Mesenchymal stem cell (in vitro differentiated cells and primary cell): ENCODE measurements around the gene A1CF.
A peak's percentile ranks its signal among the peaks of the same experiment; 100 is the strongest.

Experiments used
- DNase-seq: peaks from one replicate; pipeline ENCODE4 v3.0.0-alpha.2; 2013
- H2AFZ ChIP-seq: one replicate; pipeline ENCODE4 v1.6.1; 2013; ENCODE audit warnings: low read depth, mild to moderate bottlenecking, control low read depth, inconsistent platforms, low read length, moderate library complexity
- H2AK5ac ChIP-seq: 2 replicates; pipeline ENCODE4 v1.6.1; 2013; ENCODE audit warnings: low read length, moderate library complexity, mild to moderate bottlenecking, inconsistent platforms; ENCODE audit not compliant: severe bottlenecking
- H2BK120ac ChIP-seq: one replicate; pipeline ENCODE4 v1.6.1; 2013; ENCODE audit warnings: low read depth, mild to moderate bottlenecking, inconsistent platforms, low read length, moderate library complexity
- H2BK12ac ChIP-seq, 2 experiments: one replicate each; pipeline ENCODE4 v1.6.1; 2013; ENCODE audit warnings: inconsistent platforms in 2 of 2, low read length in 2 of 2, mild to moderate bottlenecking in 2 of 2, moderate library complexity in 2 of 2, control low read depth in 1 of 2
- H2BK15ac ChIP-seq: one replicate; pipeline ENCODE4 v1.6.1; 2013; ENCODE audit warnings: mild to moderate bottlenecking, low read depth, inconsistent platforms; ENCODE audit not compliant: poor library complexity, severe bottlenecking
- H2BK5ac ChIP-seq: 2 replicates; pipeline ENCODE4 v1.6.1; 2013; ENCODE audit warnings: low read depth, mild to moderate bottlenecking, low read length, control low read depth, inconsistent platforms; ENCODE audit not compliant: poor library complexity, severe bottlenecking
- H3K14ac ChIP-seq, 2 experiments: one replicate each; pipeline ENCODE4 v1.6.1; 2013; ENCODE audit warnings: inconsistent platforms in 2 of 2, low read length in 2 of 2, control low read depth in 1 of 2, mild to moderate bottlenecking in 1 of 2, moderate library complexity in 1 of 2
- H3K18ac ChIP-seq, 2 experiments: one replicate each; pipeline ENCODE4 v1.6.1; 2013; ENCODE audit warnings: inconsistent platforms in 2 of 2, low read length in 2 of 2, control low read depth in 1 of 2, low read depth in 1 of 2, mild to moderate bottlenecking in 1 of 2
- H3K23ac ChIP-seq, 2 experiments: one replicate each; pipeline ENCODE4 v1.6.1; 2013; ENCODE audit warnings: inconsistent platforms in 2 of 2, low read length in 2 of 2, mild to moderate bottlenecking in 2 of 2, moderate library complexity in 2 of 2, control low read depth in 1 of 2
- H3K27ac ChIP-seq: 2 replicates; pipeline ENCODE4 v1.5.1; 2013; ENCODE audit warnings: mild to moderate bottlenecking, moderate library complexity, low read length, control low read depth, inconsistent platforms; ENCODE audit not compliant: poor library complexity, severe bottlenecking
- H3K27me3 ChIP-seq, 2 experiments: 2 replicates each; pipeline versions ENCODE4 v1.6.1 to v1.7.0; 2013; ENCODE audit warnings: low read length in 2 of 2, mild to moderate bottlenecking in 2 of 2, moderate library complexity in 2 of 2, control low read depth in 1 of 2, inconsistent platforms in 1 of 2; ENCODE audit not compliant: control insufficient read depth in 1 of 2, insufficient read depth in 1 of 2
- H3K36me3 ChIP-seq, 2 experiments: 2 replicates each; pipeline versions ENCODE4 v1.6.1 to v1.7.0; 2013; ENCODE audit warnings: low read length in 2 of 2, control low read depth in 1 of 2, inconsistent platforms in 1 of 2, low read depth in 1 of 2, mild to moderate bottlenecking in 1 of 2; ENCODE audit not compliant: insufficient read depth in 2 of 2, control insufficient read depth in 1 of 2
- H3K4ac ChIP-seq, 2 experiments: one replicate each; pipeline ENCODE4 v1.6.1; 2013; ENCODE audit warnings: inconsistent platforms in 2 of 2, low read length in 2 of 2, mild to moderate bottlenecking in 2 of 2, moderate library complexity in 2 of 2, control low read depth in 1 of 2, low read depth in 1 of 2
- H3K4me1 ChIP-seq: 2 replicates; pipeline ENCODE4 v1.6.1; 2013; ENCODE audit warnings: low read depth, low read length, control low read depth; ENCODE audit not compliant: control insufficient read depth, insufficient read depth
- H3K4me2 ChIP-seq: 2 replicates; pipeline ENCODE4 v1.6.1; 2013; ENCODE audit warnings: low read length, mild to moderate bottlenecking, inconsistent platforms; ENCODE audit not compliant: poor library complexity, severe bottlenecking
- H3K4me3 ChIP-seq, 2 experiments: 2 replicates each; pipeline versions ENCODE4 v1.5.1 to v1.7.0; 2013; ENCODE audit warnings: low read length in 2 of 2, mild to moderate bottlenecking in 2 of 2, control low read depth in 1 of 2, low read depth in 1 of 2; ENCODE audit not compliant: insufficient read depth in 1 of 2
- H3K79me1 ChIP-seq: replicated peaks from 2 replicates; pipeline ENCODE4 v1.6.1; 2013; ENCODE audit warnings: mild to moderate bottlenecking, control low read depth, low read length, inconsistent platforms; ENCODE audit not compliant: poor library complexity, severe bottlenecking
- H3K9ac ChIP-seq: 2 replicates; pipeline ENCODE4 v1.7.0; 2013; ENCODE audit warnings: mild to moderate bottlenecking, low read length, moderate library complexity
- H3K9me3 ChIP-seq: 2 replicates; pipeline ENCODE4 v1.7.0; 2013; ENCODE audit warnings: mild to moderate bottlenecking, low read length; ENCODE audit not compliant: control insufficient read depth
- H4K8ac ChIP-seq: one replicate; pipeline ENCODE4 v1.6.1; 2013; ENCODE audit warnings: inconsistent platforms, mild to moderate bottlenecking, low read length, moderate library complexity
- H4K91ac ChIP-seq: one replicate; pipeline ENCODE4 v1.6.1; 2013; ENCODE audit warnings: mild to moderate bottlenecking, low read length, inconsistent platforms
- WGBS: methylation state at CpG from one replicate; pipeline ENCODE4 v1.1.7; 2013; ENCODE audit warnings: mixed read lengths; 5-methylcytosine and 5-hydroxymethylcytosine counted together

A1CF gene

DNA sequence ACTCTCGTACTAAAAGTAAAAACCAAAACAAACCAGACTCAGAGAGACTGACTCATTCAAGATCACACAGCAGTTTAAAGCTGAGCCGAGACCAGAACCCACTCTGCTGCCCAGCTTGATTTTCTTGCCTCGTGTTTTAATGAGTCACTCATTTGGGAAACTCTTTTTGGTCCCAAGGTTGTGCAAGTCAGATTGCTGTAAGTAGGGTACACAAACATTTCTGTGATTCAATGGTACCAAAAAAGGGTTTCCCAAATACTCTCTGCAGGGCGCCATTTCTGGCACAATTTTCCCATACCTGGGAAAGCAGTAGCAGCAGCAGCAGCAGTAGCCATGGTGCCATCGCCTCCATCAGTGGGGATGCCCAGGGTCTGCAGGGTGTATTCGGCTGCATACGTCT is 75.8 kb downstream of the A1CF start:
- Histone ChIP-seq H3K36me3 (no peaks in the 10 kb centered on the region), H2AK5ac (no peak overlapping the region), H4K8ac (no peak overlapping the region), H2BK12ac (no peak overlapping the region), H3K9ac (peak overlapping the region; percentile 78), H2AFZ (no peak overlapping the region), H3K27ac (no peak overlapping the region), H2BK120ac (no peak overlapping the region), H2BK15ac (no peak overlapping the region), H2BK5ac (no peak overlapping the region), H3K4me3 (no peak overlapping the region), H3K4me1 (peaks cover 2% of the 10 kb centered on the region), H3K4ac (no peak overlapping the region), H3K27me3 (no peaks in the 10 kb centered on the region), H3K23ac (no peak overlapping the region), H4K91ac (no peak overlapping the region), H3K14ac (no peak overlapping the region), H3K4me2 (no peak overlapping the region), H3K18ac (no peak overlapping the region), H3K79me1 (no peaks in the 10 kb centered on the region), H3K9me3 (no peaks in the 10 kb centered on the region)
- WGBS = 78% methylated on average over 7 of the region's 7 CpGs
- DNase-seq = no peak

- no peak overlapping the region for H3K14ac ChIP-seq
- peak overlapping the region in 1 of 2 experiments; percentile 27 for H3K4me3 ChIP-seq
- H2BK5ac ChIP-seq = no peak overlapping the region
- no peak overlapping the region for H3K4ac ChIP-seq
- H2BK120ac ChIP-seq = no peak overlapping the region
- no peak overlapping the region for H3K23ac ChIP-seq
- WGBS = 13% methylated on average over 1 of the region's 1 CpG
- no peak overlapping the region for H2BK12ac ChIP-seq
- no peak overlapping the region for H2AFZ ChIP-seq
- H4K8ac ChIP-seq = no peak overlapping the region
- H3K9me3 ChIP-seq = no peaks in the 10 kb centered on the region
- no peak overlapping the region for H2BK15ac ChIP-seq
- no peaks in the 10 kb centered on the region for H3K36me3 ChIP-seq
- H3K4me2 ChIP-seq = no peak overlapping the region
- no peak overlapping the region for H4K91ac ChIP-seq
- no peak overlapping the region for H2AK5ac ChIP-seq
- peak; percentile 4 for DNase-seq
- peak overlapping the region; percentile 78 for H3K9ac ChIP-seq
- H3K27me3 ChIP-seq = no peaks in the 10 kb centered on the region
- H3K4me1 ChIP-seq = peaks cover 2% of the 10 kb centered on the region
- no peaks in the 10 kb centered on the region for H3K79me1 ChIP-seq
- no peak overlapping the region for H3K27ac ChIP-seq
- no peak overlapping the region for H3K18ac ChIP-seq
Measured at GRCh38 chr10:50807851-50808776, 77.3 kb downstream of the A1CF start.

DNA sequence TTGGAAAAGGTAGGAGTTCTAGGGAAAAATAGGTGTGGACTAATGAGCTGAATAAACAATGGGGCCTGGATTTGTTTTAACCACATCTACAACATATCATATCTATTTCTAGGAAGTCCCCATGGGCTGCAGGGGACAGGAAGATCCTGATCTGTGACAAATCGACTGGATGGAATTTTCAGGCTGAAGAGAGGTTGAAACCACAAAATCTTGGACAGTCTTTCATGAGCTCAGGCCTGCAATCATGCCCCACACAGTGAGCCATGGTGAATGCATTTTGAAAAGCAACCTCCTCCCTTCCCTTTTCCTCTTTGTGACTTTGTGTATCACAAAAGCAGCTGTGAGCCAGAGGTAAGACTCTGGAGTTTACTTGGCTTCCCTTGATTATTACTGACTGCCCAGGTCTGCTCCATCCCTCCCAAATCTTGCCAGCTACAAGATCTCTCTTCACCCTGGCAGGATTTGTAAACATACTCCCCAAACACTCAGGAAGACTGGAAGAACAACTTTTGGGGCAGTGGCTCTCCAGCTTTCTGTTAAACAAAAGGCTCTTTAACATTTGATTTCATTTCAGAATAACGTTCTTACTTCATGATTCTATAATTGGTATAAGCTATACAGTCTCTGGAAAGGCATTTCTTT is 79.3 kb downstream of the A1CF start:
- Histone ChIP-seq H2AK5ac (no peak overlapping the region), H3K27ac (no peak overlapping the region), H2AFZ (no peak overlapping the region), H4K91ac (no peak overlapping the region), H2BK15ac (no peak overlapping the region), H3K4me3 (no peak overlapping the region), H3K4me2 (no peak overlapping the region), H3K9ac (peak overlapping the region; percentile 2), H3K4me1 (peaks cover 2% of the 10 kb centered on the region), H2BK120ac (no peak overlapping the region), H3K18ac (no peak overlapping the region), H2BK12ac (no peak overlapping the region), H3K23ac (peak overlapping the region in 1 of 2 experiments; percentile 34), H3K27me3 (no peaks in the 10 kb centered on the region), H3K4ac (no peak overlapping the region), H2BK5ac (no peak overlapping the region), H3K79me1 (no peaks in the 10 kb centered on the region), H3K14ac (no peak overlapping the region), H4K8ac (no peak overlapping the region), H3K36me3 (no peaks in the 10 kb centered on the region), H3K9me3 (no peaks in the 10 kb centered on the region)
- no peak for DNase-seq
- WGBS = 83% methylated on average over 1 of the region's 2 CpGs

- Histone ChIP-seq H2BK12ac (no peak overlapping the region), H4K91ac (no peak overlapping the region), H3K18ac (no peak overlapping the region), H2AK5ac (no peak overlapping the region), H4K8ac (no peak overlapping the region), H2BK5ac (no peak overlapping the region), H2BK120ac (no peak overlapping the region), H3K79me1 (no peaks in the 10 kb centered on the region), H3K27ac (no peak overlapping the region), H3K4me1 (no peaks in the 10 kb centered on the region), H3K4me2 (no peak overlapping the region), H2AFZ (no peak overlapping the region), H2BK15ac (no peak overlapping the region), H3K4ac (no peak overlapping the region), H3K23ac (no peak overlapping the region), H3K9ac (no peak overlapping the region), H3K4me3 (no peak overlapping the region), H3K27me3 (peaks cover 2 to 8% of the 10 kb centered on the region in 2 experiments), H3K9me3 (no peaks in the 10 kb centered on the region), H3K14ac (no peak overlapping the region), H3K36me3 (no peaks in the 10 kb centered on the region)
- DNase-seq = no peak
- no CpG with 5 or more reads among the region's 1 CpG for WGBS
Measured at GRCh38 chr10:50799595-50799994, 85.8 kb downstream of the A1CF start.
